Parathyroid adenoma (tissue), 2 donors: ENCODE results near the gene FBXW12.

Experiments
- H2AFZ ChIP-seq: fragments of 300-600 bp; sonication (generic); one replicate; pipeline ENCODE4 v1.7.0; 2017; ENCODE audit warnings: antibody characterized with exemption, mild to moderate bottlenecking
- H3K27ac ChIP-seq: fragments of 300-600 bp; sonication (generic); one replicate; pipeline ENCODE4 v1.7.0; 2017
- H3K27me3 ChIP-seq: fragments of 300-600 bp; sonication (generic); one replicate; pipeline ENCODE4 v1.7.0; 2017; ENCODE audit warnings: low read length; ENCODE audit not compliant: control insufficient read depth, insufficient read depth
- H3K36me3 ChIP-seq: fragments of 300-600 bp; sonication (generic); one replicate; pipeline ENCODE4 v1.7.0; 2017; ENCODE audit warnings: low read length; ENCODE audit not compliant: control insufficient read depth, insufficient read depth
- H3K4me1 ChIP-seq: fragments of 300-600 bp; sonication (generic); one replicate; pipeline ENCODE4 v1.7.0; 2017; ENCODE audit warnings: control low read depth
- H3K4me2 ChIP-seq: fragments of 300-600 bp; sonication (generic); one replicate; pipeline ENCODE4 v1.7.0; 2017; ENCODE audit warnings: low read length
- H3K4me3 ChIP-seq: fragments of 300-600 bp; sonication (generic); one replicate; pipeline ENCODE4 v1.7.0; 2017; ENCODE audit warnings: low read depth, low read length
- H3K79me2 ChIP-seq: fragments of 300-600 bp; sonication (generic); one replicate; pipeline ENCODE4 v1.7.0; 2017; ENCODE audit warnings: control low read depth
- H3K9ac ChIP-seq: fragments of 300-600 bp; sonication (generic); one replicate; pipeline ENCODE4 v1.7.0; 2017; ENCODE audit warnings: mild to moderate bottlenecking
- H3K9me3 ChIP-seq: fragments of 300-600 bp; sonication (generic); one replicate; pipeline ENCODE4 v1.7.0; 2017; ENCODE audit warnings: low read length; ENCODE audit not compliant: control insufficient read depth
- TF ChIP-seq, protein P1 (sequence below): fragments of 300-600 bp; sonication (generic); IDR thresholded peaks from one replicate; pipeline ENCODE4 v1.7.0; 2017; ENCODE audit warnings: antibody characterized with exemption, mild to moderate bottlenecking
- donor health status: primary hyperparathyroidism.

The FBXW12 gene

DNA sequence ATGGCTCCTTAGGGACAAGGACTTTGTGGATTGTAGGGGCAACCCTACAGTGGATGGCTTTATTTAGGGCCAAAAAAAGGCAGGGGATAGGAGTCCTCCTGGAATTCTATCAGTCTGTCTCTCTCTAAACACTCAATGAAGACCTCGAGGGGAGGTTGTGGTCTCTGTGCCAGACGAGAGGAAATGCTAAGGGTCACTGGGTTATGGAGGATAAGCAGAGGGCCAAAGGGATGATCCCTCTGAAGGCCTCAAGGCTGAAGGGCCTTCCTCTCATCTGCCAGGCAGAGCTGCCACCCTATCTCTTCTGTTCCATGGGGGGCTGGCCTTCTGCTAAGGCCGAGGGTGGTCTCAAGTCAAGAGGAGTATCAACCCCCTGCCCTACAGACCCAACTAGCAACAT lies 30.9 kb downstream of the FBXW12 start:
- H3K27ac ChIP-seq, result no peak overlapping the region
- no peaks in the 10 kb centered on the region for H3K36me3 ChIP-seq
- H3K9ac ChIP-seq, result no peak overlapping the region
- no peak overlapping the region for H2AFZ ChIP-seq
- TF ChIP-seq, protein P1, sequence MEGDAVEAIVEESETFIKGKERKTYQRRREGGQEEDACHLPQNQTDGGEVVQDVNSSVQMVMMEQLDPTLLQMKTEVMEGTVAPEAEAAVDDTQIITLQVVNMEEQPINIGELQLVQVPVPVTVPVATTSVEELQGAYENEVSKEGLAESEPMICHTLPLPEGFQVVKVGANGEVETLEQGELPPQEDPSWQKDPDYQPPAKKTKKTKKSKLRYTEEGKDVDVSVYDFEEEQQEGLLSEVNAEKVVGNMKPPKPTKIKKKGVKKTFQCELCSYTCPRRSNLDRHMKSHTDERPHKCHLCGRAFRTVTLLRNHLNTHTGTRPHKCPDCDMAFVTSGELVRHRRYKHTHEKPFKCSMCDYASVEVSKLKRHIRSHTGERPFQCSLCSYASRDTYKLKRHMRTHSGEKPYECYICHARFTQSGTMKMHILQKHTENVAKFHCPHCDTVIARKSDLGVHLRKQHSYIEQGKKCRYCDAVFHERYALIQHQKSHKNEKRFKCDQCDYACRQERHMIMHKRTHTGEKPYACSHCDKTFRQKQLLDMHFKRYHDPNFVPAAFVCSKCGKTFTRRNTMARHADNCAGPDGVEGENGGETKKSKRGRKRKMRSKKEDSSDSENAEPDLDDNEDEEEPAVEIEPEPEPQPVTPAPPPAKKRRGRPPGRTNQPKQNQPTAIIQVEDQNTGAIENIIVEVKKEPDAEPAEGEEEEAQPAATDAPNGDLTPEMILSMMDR, result no peak
- no peaks in the 10 kb centered on the region for H3K4me1 ChIP-seq
- no peaks in the 10 kb centered on the region for H3K79me2 ChIP-seq
- no peak overlapping the region for H3K4me2 ChIP-seq
- H3K27me3 ChIP-seq, result no peaks in the 10 kb centered on the region
- no peak overlapping the region for H3K4me3 ChIP-seq
- no peaks in the 10 kb centered on the region for H3K9me3 ChIP-seq

DNA sequence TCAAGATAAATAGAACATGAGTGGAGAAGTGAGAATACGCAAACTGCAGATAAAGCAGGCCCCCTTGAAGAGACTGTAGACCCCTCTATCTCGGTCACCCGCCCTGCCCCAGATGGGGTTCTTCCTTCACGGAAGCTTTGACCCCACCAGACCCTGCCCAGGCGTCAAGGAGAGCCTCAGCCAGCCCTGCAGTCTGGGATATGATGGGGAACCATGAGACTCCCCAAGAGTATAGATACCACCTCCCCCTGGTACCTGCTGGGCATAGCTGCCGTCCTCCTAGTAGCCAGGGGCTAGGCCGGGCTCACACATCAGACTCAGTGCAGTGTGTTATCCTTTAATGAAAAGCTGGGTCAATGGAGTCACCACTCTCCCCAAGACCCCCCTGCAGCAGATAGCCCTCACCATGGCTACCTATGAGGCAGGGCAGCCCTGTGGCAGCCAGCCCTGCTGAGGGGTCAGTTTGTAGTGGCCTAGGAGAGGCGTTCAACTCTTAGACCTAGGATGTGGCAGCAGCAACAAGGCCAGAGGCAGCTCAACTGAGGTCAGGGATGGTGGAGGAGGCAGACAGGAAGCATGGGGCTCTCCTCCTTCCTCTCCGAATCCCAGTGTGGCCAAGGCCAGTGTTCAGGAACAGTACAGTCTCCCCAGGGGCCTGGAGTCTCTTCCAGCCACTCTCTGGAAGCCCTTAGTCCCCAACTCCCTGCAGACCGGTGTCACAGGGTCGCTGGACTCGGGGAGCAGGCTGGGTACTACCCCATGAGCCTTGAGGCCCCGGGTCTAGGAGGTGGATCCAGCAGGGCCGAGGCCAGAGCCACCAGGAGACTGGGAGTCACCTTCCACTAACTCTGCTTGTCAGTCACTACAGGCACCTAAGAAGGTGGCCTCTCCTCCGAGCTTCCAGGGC lies 31.8 kb downstream of the FBXW12 start:
- no peak overlapping the region for H3K4me2 ChIP-seq
- TF ChIP-seq, protein P1, result no peak
- H3K27me3 ChIP-seq, result no peaks in the 10 kb centered on the region
- no peaks in the 10 kb centered on the region for H3K9me3 ChIP-seq
- no peaks in the 10 kb centered on the region for H3K79me2 ChIP-seq
- no peak overlapping the region for H3K27ac ChIP-seq
- no peak overlapping the region for H3K4me3 ChIP-seq
- no peaks in the 10 kb centered on the region for H3K4me1 ChIP-seq
- no peak overlapping the region for H3K9ac ChIP-seq
- no peaks in the 10 kb centered on the region for H3K36me3 ChIP-seq
- no peak overlapping the region for H2AFZ ChIP-seq

DNA sequence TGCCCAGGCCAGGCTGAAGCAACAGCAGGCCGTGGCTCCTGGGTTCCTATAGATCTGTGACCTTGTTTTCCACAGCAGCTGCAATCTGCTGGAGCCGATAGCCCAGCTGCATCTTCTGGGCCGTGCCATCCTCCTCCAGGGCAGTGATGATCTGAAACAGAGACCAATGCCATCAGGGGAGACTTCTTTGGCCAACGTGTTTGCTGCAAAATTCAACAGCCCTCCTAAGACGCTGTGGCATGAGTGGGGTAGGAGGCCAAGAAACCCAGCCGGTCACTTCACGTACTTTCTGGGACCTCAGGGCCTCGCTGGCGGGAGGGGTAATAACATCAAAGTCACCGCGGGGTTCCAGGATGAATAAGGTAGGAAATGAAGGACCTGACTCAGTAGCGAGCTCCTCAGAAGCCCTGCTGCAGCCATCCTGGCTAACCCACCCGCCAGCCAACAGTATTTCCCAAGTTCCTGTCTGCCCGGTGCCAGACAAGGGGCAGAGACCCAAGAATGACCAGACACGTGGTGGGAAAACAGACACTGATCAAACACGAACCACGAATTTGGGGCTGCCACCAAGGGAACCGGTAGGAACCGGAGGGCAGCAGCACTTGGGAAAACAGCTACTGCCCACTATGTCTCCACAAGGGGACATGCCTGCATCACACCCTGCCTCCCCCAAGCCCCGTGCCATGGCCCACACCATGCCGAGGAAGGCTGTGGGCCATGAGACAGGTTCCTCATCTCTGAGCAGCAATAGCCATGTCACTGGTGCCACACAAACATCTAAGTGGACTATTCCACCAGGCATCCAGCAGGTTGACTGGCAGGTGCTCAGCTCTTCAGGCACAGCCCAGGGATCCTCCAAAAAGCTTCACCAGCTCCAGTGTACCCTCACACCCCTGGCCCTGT lies 32.7 kb downstream of the FBXW12 start:
- Histone ChIP-seq H3K4me1 (no peaks in the 10 kb centered on the region), H3K9ac (no peak overlapping the region), H3K27me3 (no peaks in the 10 kb centered on the region), H3K36me3 (no peaks in the 10 kb centered on the region), H3K4me2 (no peak overlapping the region), H3K9me3 (no peaks in the 10 kb centered on the region), H3K4me3 (no peak overlapping the region), H2AFZ (no peak overlapping the region), H3K79me2 (no peaks in the 10 kb centered on the region), H3K27ac (no peak overlapping the region)
- TF ChIP-seq, protein P1, result no peak

DNA sequence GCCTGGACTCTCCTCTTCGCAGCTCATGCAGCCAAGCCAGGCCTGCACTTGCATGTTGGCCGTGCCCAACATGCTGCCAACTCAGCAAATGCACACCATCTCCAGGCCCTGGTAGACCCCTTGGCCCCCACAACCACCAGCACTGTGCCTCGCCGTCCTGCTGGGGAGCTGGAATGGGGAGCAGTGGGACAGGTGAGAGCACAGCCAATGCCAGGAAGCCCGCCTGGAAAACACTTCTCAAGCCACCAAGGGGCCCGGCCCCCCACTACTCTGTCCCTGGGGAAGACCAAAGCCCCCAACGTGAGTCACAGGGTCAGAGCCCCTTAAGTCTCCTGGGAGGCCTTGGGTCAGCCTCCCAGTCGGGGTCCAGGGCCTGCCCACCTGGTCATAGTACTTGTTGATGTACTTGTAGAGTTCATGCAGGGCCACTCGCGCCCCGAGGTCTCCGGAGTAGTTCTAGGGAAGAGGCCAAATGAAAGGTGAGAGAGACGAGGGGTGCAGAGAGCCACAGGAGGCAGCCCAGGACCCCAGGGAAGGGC lies 33.4 kb downstream of the FBXW12 start:
- H3K79me2 ChIP-seq, result no peaks in the 10 kb centered on the region
- no peaks in the 10 kb centered on the region for H3K36me3 ChIP-seq
- H3K4me3 ChIP-seq, result no peak overlapping the region
- no peak overlapping the region for H3K4me2 ChIP-seq
- H3K4me1 ChIP-seq, result no peaks in the 10 kb centered on the region
- H3K9me3 ChIP-seq, result no peaks in the 10 kb centered on the region
- no peaks in the 10 kb centered on the region for H3K27me3 ChIP-seq
- H2AFZ ChIP-seq, result no peak overlapping the region
- no peak overlapping the region for H3K9ac ChIP-seq
- H3K27ac ChIP-seq, result no peak overlapping the region
- TF ChIP-seq, protein P1, result no peak
